ENCODE results near the gene DHRS13.
A peak's percentile ranks its signal among the peaks of the same experiment; 100 is the strongest.

DNA sequence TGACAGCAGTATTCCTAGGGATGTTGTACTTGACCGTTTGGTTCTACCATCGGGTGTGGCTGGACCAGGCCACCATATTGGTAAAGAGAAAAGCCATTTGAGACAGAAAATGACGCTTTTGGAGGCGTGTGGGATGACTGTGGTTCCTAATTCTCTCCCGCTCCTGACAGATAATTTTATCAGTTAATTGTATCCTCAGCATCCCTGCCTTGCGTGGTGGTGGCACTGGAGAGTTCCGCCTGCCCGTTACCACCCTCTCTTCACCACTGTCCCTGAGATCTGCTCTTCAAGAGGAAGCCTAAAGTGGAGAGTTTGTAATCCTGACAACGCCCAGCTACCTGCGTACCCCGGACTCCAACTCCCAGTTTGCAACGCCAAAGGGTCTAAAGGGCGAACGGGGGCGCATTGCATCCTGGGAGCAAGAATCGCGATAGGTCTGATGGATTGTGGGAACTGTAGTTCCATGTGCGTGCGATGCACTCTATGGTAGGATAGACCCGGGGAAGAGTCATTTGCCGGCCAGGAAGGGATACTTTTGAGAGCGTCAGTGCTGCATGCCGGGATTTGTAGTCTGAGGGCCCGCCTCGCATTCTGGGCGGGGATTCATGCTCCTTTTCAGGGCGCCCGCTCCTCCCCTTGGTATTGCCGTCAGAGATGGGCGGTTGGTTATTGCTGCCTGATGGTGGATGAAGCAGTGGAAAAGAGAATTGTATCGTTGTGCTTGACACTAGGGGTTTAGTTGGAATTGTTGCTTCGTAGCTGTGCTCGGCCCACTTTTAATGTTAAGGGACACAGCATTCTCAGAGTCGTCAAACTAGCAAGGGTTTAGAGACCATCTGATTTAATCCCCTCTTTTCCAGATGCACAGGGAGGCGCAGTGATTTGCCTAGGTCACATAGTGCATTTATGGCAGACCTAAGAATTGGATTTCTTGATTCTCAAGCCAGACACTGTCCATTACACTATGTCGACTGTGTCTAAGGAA, 49.4 kb upstream of the DHRS13 start:
- TF ChIP-seq, protein P1, sequence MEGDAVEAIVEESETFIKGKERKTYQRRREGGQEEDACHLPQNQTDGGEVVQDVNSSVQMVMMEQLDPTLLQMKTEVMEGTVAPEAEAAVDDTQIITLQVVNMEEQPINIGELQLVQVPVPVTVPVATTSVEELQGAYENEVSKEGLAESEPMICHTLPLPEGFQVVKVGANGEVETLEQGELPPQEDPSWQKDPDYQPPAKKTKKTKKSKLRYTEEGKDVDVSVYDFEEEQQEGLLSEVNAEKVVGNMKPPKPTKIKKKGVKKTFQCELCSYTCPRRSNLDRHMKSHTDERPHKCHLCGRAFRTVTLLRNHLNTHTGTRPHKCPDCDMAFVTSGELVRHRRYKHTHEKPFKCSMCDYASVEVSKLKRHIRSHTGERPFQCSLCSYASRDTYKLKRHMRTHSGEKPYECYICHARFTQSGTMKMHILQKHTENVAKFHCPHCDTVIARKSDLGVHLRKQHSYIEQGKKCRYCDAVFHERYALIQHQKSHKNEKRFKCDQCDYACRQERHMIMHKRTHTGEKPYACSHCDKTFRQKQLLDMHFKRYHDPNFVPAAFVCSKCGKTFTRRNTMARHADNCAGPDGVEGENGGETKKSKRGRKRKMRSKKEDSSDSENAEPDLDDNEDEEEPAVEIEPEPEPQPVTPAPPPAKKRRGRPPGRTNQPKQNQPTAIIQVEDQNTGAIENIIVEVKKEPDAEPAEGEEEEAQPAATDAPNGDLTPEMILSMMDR (IDR thresholded peaks at IDR 0.05; ENCODE audit: extremely low read depth in 1 of 2, insufficient read depth in 1 of 2, low read depth in 1 of 2, low read length in 2 of 2) = no peak
- TF ChIP-seq EZH2 (IDR thresholded peaks at IDR 0.05; ENCODE audit: borderline replicate concordance, low read depth, low read length, severe bottlenecking) = no peak
- peak; percentile 17 for TF ChIP-seq POLR2A (IDR thresholded peaks at IDR 0.05; ENCODE audit: low read depth, low read length)
- no peak for TF ChIP-seq FOS (IDR thresholded peaks at IDR 0.05; ENCODE audit: borderline replicate concordance, insufficient read depth, low read length)
- TF ChIP-seq JUN (IDR thresholded peaks at IDR 0.05; ENCODE audit: borderline replicate concordance, insufficient read depth, insufficient read length, low read depth) = no peak
- peak; percentile 57 for TF ChIP-seq POLR2AphosphoS5 (IDR thresholded peaks at IDR 0.05; ENCODE audit: insufficient read depth, low read depth, low read length)

All from endothelial cell of umbilical vein (primary cell).